Measurements from ENCODE around the gene POLR2M.

POLR2M gene

DNA sequence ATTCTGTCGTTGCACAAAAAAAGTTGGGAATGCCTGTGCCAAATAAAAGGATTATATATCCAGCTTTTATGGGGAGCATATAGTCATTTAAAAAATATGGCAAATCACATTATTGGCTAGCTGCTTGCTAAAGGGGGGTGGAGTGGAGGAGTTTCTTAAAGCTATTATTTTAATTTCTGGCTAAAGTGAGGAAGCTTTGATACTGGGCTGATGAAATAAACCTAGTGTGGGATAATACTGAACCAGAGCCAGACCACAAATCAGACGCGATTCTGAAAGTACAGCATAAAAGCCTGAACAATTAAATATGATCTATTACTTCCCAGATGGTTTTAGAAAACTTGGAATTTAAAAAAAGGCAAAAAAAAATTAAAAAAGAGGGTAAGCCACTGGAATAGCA is 14.4 kb downstream of the POLR2M start:
- H3K4me3 ChIP-seq (replicated peaks in 1 of 2; ENCODE audit: low read depth in 2 of 2, low read length in 2 of 2): no peak overlapping the region
- peak; percentile 9 to 64 for DNase-seq (ENCODE audit: low read depth in 2 of 2)
- TF ChIP-seq, protein P1, sequence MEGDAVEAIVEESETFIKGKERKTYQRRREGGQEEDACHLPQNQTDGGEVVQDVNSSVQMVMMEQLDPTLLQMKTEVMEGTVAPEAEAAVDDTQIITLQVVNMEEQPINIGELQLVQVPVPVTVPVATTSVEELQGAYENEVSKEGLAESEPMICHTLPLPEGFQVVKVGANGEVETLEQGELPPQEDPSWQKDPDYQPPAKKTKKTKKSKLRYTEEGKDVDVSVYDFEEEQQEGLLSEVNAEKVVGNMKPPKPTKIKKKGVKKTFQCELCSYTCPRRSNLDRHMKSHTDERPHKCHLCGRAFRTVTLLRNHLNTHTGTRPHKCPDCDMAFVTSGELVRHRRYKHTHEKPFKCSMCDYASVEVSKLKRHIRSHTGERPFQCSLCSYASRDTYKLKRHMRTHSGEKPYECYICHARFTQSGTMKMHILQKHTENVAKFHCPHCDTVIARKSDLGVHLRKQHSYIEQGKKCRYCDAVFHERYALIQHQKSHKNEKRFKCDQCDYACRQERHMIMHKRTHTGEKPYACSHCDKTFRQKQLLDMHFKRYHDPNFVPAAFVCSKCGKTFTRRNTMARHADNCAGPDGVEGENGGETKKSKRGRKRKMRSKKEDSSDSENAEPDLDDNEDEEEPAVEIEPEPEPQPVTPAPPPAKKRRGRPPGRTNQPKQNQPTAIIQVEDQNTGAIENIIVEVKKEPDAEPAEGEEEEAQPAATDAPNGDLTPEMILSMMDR (IDR thresholded peaks at IDR 0.05; ENCODE audit: low read depth, low read length): no peak

DNA sequence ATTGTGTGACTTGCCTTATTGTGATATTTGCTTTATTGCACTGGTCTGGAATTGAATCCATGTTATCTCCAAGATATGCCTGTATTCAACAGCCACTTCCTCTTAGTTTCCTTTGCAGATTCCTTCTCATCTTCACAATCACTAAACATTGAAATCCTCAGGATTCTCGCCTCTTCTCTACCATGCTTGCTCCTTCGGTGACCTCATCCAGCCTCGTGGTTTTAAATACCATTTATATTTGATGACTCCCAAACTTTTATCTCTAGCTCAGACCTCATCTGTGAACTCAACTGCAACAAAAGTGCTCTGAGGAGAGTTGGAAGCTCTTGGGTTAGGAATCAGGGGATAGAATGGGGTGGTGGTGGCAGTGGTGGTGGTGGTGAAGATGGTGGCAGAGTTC is 19.9 kb downstream of the POLR2M start:
- peak in 1 of 2 donors; percentile 22 for DNase-seq (ENCODE audit: low read depth in 2 of 2)
- TF ChIP-seq, protein P1 (IDR thresholded peaks at IDR 0.05; ENCODE audit: low read depth, low read length): no peak
- H3K4me3 ChIP-seq (replicated peaks in 1 of 2; ENCODE audit: low read depth in 2 of 2, low read length in 2 of 2): no peak overlapping the region

DNA sequence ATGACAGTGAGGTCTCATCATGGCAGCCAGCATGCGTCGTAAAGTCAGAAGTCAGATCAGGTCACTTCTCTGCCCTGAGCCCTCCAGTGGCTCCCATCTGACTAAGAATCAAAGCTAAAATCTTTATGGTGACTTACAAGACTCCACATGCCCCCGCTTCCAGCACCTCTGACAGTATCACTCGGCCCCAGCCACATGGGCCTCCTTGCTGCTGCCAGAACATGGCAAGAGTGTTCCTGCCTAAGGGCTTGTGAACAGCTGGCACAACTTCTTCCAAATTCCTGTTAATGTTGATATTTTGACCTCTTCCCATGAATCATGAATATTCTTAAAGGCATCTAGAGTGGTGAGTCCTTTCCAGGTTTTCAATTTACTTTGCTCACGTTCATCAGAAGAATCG is 20.5 kb downstream of the POLR2M start:
- TF ChIP-seq, protein P1 (IDR thresholded peaks at IDR 0.05; ENCODE audit: low read depth, low read length): no peak
- no peak overlapping the region for H3K4me3 ChIP-seq (replicated peaks in 1 of 2; ENCODE audit: low read depth in 2 of 2, low read length in 2 of 2)
- peak in 1 of 2 donors; percentile 34 for DNase-seq (ENCODE audit: low read depth in 2 of 2)

DNA sequence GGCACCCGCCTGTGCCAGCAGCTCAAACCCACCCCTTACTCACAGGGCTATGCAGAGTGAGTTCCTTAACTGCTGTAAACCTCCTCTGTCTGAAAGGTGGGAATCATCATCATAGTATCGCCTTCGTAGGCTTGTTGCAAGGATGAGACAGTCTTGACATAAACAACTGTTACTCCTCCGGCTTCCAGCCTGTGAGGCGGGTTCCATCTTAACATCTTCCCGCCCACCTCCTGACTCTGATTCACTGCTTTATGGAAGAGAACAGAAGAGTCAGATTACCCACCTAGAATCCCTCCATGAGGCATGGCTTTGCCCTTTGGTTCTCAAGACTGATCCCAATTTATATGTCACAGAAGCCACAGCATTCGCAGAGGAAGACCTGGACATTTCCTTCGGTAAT is 21.9 kb downstream of the POLR2M start:
- no peak for DNase-seq (ENCODE audit: low read depth in 2 of 2)
- TF ChIP-seq, protein P1 (IDR thresholded peaks at IDR 0.05; ENCODE audit: low read depth, low read length): no peak
- no peak overlapping the region for H3K4me3 ChIP-seq (replicated peaks in 1 of 2; ENCODE audit: low read depth in 2 of 2, low read length in 2 of 2)

DNA sequence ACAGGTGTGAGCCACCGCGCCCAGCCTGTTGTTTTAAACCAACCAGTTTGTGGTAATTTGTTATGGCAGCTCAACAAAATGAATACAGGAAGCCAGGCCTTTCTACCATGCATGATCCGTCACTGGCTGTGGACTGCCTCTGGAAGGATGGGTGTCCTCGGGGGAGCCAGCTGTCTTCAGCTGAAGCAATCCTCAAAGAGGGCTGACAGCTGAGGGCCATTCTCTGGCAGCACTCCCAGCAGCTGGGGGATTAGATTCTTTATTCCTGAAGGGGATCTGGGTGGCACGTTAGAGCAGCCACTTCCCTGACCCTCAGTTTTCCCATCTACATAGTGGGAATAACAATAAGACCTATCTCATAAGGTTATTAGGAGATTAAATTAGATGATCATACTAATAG is 24.4 kb downstream of the POLR2M start:
- TF ChIP-seq, protein P1 (IDR thresholded peaks at IDR 0.05; ENCODE audit: low read depth, low read length): no peak
- DNase-seq (ENCODE audit: low read depth in 2 of 2): no peak
- no peak overlapping the region for H3K4me3 ChIP-seq (replicated peaks in 1 of 2; ENCODE audit: low read depth in 2 of 2, low read length in 2 of 2)

DNA sequence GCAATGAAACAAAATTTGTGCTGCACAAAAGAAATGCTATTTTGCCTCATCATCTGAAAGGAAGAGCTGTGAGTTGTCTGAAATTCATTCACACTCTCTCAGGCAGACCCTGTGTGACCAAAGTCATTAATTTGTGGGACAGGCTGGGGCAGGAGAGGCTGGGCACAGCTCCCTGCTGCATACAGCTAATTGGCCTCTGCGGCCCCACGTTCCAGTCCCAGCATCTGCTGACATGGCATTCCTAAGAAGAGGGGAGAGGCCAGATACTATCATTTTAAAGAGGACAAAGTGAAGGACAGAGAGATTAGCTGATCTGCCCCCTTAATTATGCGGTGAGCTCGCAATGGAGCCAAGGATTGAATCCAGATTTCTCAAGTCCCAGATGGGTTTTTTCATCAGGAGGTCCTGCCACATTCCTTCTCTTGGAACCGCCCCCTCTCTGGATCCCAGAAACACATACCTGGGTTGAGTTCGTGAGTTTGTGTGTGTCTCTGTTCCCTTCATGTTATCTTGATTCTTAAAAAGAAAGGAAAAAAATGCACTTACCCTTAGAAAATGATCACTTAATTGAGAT is 25.1 kb downstream of the POLR2M start:
- DNase-seq (ENCODE audit: low read depth in 2 of 2): no peak
- no peak overlapping the region for H3K4me3 ChIP-seq (replicated peaks in 1 of 2; ENCODE audit: low read depth in 2 of 2, low read length in 2 of 2)
- TF ChIP-seq, protein P1 (IDR thresholded peaks at IDR 0.05; ENCODE audit: low read depth, low read length): no peak

Data from cardiac fibroblast (primary cell).